ENCODE data around the gene SEMA3D.
"Not testable (repeated sequence)": the region's sequence is repeated elsewhere in the genome, so short reads cannot be mapped to it uniquely, and the experiment has no call there.

The SEMA3D gene

DNA sequence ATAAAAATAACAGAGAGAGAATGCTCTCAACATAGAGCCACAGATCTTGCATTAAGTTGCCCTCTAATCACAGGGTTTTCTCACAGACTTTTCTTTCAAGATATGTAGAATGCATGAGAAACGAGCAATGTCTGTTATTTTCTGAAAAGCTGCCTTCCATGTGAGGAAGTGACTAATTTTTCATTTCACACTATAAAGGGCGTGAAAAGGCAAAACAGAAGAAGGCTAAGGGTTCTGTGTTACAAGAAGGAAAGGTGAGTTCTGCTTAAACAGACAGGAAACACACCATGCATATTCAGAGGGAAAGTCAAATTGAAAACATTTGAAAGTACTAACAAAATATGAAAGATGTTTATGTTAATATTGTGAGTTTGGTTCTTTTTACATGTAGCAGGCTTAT, 189.2 kb downstream of the SEMA3D start:
- H3K4me3 ChIP-seq (ENCODE audit: low read depth, low read length), result no peak overlapping the region
- ChIA-PET POLR2A (no interaction called here), CTCF (interaction anchor here (2.4 kb wide), 1 partner anchor 12 kb away, joined by 12 read pairs; no protein-coding TSS in a partner anchor)
- TF ChIP-seq, protein P1, sequence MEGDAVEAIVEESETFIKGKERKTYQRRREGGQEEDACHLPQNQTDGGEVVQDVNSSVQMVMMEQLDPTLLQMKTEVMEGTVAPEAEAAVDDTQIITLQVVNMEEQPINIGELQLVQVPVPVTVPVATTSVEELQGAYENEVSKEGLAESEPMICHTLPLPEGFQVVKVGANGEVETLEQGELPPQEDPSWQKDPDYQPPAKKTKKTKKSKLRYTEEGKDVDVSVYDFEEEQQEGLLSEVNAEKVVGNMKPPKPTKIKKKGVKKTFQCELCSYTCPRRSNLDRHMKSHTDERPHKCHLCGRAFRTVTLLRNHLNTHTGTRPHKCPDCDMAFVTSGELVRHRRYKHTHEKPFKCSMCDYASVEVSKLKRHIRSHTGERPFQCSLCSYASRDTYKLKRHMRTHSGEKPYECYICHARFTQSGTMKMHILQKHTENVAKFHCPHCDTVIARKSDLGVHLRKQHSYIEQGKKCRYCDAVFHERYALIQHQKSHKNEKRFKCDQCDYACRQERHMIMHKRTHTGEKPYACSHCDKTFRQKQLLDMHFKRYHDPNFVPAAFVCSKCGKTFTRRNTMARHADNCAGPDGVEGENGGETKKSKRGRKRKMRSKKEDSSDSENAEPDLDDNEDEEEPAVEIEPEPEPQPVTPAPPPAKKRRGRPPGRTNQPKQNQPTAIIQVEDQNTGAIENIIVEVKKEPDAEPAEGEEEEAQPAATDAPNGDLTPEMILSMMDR (IDR thresholded peaks at IDR 0.05; ENCODE audit: insufficient read depth, low read length, missing control alignments), result no peak
- no peak for DNase-seq (ENCODE audit: low read depth, low spot score)

DNA sequence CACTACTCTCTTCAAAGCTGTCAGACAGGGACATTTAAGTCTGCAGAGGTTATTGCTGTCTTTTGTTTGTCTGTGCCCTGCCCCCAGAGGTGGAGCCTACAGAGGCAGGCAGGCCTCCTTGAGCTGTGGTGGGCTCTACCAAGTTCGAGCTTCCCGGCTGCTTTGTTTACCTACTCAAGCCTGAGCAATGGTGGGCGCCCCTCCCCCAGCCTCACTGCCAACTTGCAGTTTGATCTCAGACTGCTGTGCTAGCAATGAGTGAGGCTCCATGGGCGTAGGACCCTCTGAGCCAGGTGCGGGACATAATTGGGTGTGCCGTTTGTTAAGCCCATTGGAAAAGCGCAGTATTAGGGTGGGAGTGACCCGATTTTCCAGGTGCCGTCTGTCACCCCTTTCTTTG, 193.9 kb downstream of the SEMA3D start:
- POLR2A ChIA-PET; H3K4me3 ChIP-seq (ENCODE audit: low read depth, low read length); DNase-seq (ENCODE audit: low read depth, low spot score); CTCF ChIA-PET: not testable (repeated sequence)

DNA sequence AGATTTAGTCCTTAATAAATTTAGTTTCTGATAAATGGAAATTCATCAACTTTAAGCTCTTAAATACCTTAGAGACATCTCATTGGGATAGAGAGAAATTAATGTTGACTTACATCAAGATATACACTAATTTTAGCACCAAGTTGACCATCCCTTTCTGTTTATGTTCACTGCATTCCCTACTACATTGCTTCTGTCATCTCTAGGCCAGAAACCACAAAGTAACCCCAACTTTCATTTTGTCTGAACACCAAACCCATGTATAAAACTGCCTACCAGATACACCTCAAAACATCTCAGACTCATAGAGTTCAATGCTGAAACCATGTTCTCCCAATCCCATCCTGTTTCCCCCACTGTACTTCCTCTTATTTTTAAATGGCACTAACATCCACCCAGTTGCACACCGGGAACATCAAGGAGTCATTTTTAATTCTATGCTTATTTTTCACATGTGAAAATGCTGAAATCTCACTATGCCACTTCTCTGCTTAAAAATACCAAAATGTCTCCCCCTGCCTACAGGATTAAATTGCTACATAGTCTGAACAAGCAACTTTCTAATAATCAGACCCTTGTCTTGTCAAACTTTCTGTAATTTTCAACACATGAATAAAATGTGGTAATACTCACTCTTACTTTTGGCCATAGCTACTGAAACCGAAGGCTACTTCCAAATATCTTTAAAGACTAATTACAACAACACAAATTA, 201.6 kb downstream of the SEMA3D start:
- H3K4me3 ChIP-seq (ENCODE audit: low read depth, low read length), result no peak overlapping the region
- CTCF ChIA-PET, result interaction anchor here (1.0 to 2.0 kb wide), 5 partner anchors 12 to 1051 kb away, joined by 3 to 12 read pairs (median 3); no protein-coding TSS in a partner anchor
- TF ChIP-seq, protein P1 (IDR thresholded peaks at IDR 0.05; ENCODE audit: insufficient read depth, low read length, missing control alignments), result no peak
- POLR2A ChIA-PET, result no interaction called here
- DNase-seq (ENCODE audit: low read depth, low spot score), result no peak

DNA sequence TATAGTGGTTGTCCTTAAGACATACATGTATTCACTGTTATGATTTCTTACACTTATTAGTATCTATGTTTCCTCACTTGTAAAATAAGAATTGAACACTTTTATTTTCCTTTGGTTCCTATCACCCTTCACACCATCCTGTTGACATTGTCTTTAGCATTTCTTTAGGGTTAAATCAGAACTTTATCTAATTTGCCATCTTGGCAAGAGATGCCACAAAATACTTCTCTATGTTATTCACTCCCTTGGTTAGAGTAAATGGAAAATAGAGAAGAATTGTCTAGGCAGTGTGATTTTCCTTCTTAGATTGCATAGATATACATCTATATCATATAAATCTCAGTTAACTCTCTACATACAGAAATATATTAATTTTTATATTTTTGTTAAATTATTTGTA, 204.7 kb downstream of the SEMA3D start:
- no peak overlapping the region for H3K4me3 ChIP-seq (ENCODE audit: low read depth, low read length)
- CTCF ChIA-PET, result no interaction called here
- POLR2A ChIA-PET, result no interaction called here
- TF ChIP-seq, protein P1 (IDR thresholded peaks at IDR 0.05; ENCODE audit: insufficient read depth, low read length, missing control alignments), result no peak
- DNase-seq (ENCODE audit: low read depth, low spot score), result no peak

DNA sequence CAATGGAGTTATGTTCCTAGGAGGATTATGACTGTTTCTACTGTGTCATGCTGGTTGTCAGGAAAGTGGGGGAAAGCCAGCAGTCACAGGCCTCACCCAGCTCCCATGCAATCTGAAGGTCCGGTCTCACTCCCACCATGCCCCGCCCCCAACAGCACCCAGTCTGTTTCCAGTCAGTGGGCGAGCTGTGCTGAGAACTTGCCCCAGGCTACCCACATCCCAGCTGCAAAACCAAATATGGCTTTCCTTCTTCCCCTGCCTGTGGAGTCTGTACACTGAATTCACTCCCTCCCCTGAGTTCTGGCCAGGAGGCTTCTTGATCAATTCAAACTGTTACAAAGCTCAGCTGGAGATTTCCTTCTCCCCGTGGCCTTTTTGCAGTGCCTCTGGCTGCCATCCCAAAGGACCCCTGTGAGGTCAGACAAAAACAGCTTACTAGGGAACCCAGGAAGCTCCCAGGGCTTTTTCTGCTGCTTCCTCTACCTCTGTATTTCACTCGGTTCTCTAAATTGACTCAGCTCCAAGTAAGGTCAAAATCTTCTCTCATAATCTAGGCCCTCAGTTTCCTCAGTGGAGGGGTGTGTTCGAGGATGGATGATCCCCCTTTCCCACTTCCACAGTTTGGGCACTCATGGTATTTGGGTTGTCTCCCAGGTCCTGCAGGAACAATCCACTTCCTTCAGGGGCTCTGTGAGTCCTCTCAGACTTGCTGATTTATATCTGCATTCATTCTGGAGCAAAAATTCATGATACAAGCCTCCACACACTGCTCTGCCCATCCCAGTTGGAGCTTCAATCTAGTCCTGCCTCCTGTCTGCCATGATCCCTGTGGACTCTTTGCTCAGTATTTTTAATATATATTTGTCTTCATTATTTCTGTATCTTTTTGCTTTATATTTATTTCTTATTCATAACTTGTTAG, 205.5 kb downstream of the SEMA3D start:
- DNase-seq (ENCODE audit: low read depth, low spot score), result no peak
- CTCF ChIA-PET, result interaction anchor here (0.7 kb wide), 1 partner anchor 547 kb away, joined by 3 read pairs; no protein-coding TSS in a partner anchor
- POLR2A ChIA-PET, result no interaction called here

DNA sequence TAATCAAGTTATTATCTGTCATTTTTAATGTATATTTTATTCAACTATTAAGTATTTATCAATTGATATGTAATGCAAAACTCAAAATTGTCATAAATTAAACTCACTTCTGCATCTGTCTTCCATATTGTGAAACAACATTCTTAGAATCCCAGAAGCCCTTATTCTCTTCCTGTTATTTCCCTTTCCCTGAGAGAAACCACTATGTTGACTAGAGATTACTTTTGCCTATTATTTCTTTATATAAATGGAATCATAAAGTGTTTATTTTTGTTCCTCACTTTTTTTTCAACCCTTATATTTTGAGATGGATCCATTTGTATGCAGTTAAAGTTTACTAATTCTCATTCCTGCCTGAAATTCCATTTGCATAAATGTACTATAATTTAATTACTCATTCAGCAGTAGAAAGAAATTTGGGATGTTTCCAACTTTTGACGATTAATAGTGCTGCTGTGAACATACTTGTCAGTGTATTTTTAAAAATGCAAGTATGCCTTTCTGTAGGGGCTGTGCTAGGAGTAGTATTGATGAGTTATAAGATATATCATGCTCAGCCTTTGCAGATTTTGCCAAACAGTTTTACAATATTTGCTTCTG, 211.2 kb downstream of the SEMA3D start:
- TF ChIP-seq, protein P1 (IDR thresholded peaks at IDR 0.05; ENCODE audit: insufficient read depth, low read length, missing control alignments), result no peak
- CTCF ChIA-PET, result no interaction called here
- no peak for DNase-seq (ENCODE audit: low read depth, low spot score)
- POLR2A ChIA-PET, result no interaction called here
- H3K4me3 ChIP-seq (ENCODE audit: low read depth, low read length), result no peak overlapping the region

More for the DNA sequence above, 205.5 kb downstream of the SEMA3D start:
- no peak overlapping the region for H3K4me3 ChIP-seq (ENCODE audit: low read depth, low read length)
- TF ChIP-seq, protein P1 (IDR thresholded peaks at IDR 0.05; ENCODE audit: insufficient read depth, low read length, missing control alignments), result no peak
